ENCODE data around the gene TBC1D1.

DNA sequence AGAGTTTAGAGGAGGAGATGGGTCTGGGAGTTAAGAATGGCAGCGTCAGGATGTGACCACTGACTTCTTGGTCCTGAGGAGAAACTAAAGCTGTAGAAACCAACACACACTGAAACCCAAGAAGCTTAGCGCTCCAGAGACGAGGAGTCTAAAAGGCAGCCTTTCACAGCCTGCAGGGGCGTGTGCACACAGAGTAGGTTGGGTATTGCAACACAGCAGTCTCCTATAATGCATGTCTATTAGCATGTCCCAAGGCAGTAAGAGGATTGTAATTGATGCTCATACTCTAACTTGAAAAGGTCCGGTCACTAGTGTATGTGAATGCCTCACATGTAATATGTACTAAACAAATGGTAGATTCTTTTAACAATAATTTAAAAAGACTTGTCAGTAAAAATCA lies 126.7 kb downstream of the TBC1D1 start:
- TF ChIP-seq POLR2A (IDR thresholded peaks at IDR 0.05): no peak
- no peak for TF ChIP-seq POLR2AphosphoS5 (IDR thresholded peaks at IDR 0.05)
- no peak for TF ChIP-seq EP300 (IDR thresholded peaks at IDR 0.05; ENCODE audit: low read depth)
- TF ChIP-seq, protein P1, sequence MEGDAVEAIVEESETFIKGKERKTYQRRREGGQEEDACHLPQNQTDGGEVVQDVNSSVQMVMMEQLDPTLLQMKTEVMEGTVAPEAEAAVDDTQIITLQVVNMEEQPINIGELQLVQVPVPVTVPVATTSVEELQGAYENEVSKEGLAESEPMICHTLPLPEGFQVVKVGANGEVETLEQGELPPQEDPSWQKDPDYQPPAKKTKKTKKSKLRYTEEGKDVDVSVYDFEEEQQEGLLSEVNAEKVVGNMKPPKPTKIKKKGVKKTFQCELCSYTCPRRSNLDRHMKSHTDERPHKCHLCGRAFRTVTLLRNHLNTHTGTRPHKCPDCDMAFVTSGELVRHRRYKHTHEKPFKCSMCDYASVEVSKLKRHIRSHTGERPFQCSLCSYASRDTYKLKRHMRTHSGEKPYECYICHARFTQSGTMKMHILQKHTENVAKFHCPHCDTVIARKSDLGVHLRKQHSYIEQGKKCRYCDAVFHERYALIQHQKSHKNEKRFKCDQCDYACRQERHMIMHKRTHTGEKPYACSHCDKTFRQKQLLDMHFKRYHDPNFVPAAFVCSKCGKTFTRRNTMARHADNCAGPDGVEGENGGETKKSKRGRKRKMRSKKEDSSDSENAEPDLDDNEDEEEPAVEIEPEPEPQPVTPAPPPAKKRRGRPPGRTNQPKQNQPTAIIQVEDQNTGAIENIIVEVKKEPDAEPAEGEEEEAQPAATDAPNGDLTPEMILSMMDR (IDR thresholded peaks at IDR 0.05): no peak

Measured in transverse colon (tissue), 4 donors.